GM13976 (cell line): ENCODE results near the gene TRAPPC2.

ENCODE experiments used
- DNase-seq: peaks from one replicate; pipeline ENCODE4 v3.0.0; 2012; ENCODE audit warnings: low spot score
- in situ Hi-C: fragments of 300-500 bp; cut with MboI; formaldehyde crosslinking; loops from one replicate; pipeline ENCODE4 v1.12.0; 2022; ENCODE audit warnings: low sequenced_read_pairs, mixed read lengths, inconsistent platforms; ENCODE audit not compliant: unreplicated experiment
- TF ChIP-seq, protein P1 (sequence below): IDR thresholded peaks from 2 replicates; pipeline ENCODE4 v1.5.1; 2012; ENCODE audit warnings: borderline replicate concordance, mild to moderate bottlenecking; ENCODE audit not compliant: insufficient read depth; ENCODE audit errors: extremely low read depth, missing control alignments, control extremely low read depth

Gene TRAPPC2

GRCh38 chrX:13734278-13735172 is at the start of gene TRAPPC2, which contains the start of gene OFD1:
TRAPPC2 (minus strand) TSS chrX:13734620; CDS start chrX:13719963, 14,657 bp downstream.
OFD1 (plus strand) TSS chrX:13734748; CDS start chrX:13735072, 324 bp downstream.
- TF ChIP-seq, protein P1, sequence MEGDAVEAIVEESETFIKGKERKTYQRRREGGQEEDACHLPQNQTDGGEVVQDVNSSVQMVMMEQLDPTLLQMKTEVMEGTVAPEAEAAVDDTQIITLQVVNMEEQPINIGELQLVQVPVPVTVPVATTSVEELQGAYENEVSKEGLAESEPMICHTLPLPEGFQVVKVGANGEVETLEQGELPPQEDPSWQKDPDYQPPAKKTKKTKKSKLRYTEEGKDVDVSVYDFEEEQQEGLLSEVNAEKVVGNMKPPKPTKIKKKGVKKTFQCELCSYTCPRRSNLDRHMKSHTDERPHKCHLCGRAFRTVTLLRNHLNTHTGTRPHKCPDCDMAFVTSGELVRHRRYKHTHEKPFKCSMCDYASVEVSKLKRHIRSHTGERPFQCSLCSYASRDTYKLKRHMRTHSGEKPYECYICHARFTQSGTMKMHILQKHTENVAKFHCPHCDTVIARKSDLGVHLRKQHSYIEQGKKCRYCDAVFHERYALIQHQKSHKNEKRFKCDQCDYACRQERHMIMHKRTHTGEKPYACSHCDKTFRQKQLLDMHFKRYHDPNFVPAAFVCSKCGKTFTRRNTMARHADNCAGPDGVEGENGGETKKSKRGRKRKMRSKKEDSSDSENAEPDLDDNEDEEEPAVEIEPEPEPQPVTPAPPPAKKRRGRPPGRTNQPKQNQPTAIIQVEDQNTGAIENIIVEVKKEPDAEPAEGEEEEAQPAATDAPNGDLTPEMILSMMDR, result no peak
- peak; percentile 93 for DNase-seq
- in situ Hi-C loops, result no loop called here

DNA sequence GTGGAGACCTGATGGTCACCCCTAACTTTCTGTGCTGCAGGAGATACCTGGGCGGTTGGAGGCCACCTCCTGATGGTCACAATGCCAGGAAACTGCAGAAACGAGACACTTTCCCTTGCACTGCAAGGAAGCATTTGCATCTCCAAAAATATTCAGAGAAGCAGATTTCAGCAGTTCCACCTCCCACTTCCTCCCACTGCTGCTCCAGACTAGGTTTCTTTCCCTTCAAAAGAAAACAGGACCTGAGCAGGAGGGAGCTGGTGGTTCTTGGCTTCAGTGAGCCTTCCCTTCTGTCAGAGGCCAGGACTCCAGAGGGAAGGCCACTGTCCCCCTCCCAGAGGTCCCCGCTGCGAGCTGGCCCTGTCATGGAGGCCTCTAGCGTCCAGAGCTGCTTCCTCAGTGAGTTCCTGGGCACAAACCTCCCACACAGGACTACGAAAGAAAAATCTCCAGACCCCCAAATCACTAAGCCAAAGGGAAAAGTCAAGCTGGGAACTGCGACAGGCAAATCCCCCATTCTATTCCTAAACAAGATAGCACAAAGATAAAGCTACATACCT is 46.5 kb upstream of the TRAPPC2 start:
- DNase-seq, result no peak
- in situ Hi-C loops, result no loop called here
- TF ChIP-seq, protein P1, result no peak

DNA sequence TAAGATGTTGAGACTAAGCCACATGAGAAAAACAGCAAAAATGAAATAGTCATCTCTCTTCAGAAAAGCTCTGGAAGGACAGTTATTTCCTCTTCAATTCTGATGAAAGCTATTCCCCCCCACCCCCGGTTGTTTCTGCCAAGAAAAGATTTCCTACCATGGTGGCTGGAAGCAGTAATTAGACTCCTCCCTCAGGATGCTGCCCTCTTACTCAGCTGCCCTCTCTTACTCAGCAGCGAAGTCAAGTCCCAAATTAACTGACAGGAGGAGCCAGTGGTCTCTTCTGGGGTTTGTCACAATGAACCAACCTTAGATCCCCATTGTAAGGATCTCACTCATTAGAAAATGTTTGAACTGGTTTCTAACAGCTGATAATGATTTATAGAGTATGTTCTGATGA is 44.5 kb upstream of the TRAPPC2 start:
- in situ Hi-C loops, result no loop called here
- TF ChIP-seq, protein P1, result no peak
- DNase-seq, result no peak

DNA sequence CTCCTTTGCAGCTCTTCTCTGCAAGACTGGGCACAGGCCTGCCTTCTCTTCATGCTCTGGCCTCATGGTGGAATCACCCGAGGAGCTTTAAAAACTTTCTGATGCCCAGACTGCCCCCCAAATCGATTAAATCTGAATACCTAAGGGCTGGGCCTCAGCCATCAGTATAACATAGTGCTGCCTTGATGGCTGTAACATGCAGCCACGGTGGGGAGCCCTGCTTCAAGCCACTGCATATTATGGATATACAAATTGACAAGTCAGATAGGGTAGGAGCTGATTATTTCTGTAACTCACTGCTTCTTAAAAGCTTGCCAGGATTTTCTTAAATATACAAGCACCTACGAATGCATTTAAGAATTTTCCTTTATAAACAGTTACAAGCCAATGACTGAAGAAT is 42.0 kb upstream of the TRAPPC2 start:
- in situ Hi-C loops, result no loop called here

GRCh38 chrX:13775837-13776236 is 41.4 kb upstream of the TRAPPC2 start:
- TF ChIP-seq, protein P1, result no peak
- no peak for DNase-seq
- in situ Hi-C loops, result no loop called here

More for the DNA sequence above, 42.0 kb upstream of the TRAPPC2 start:
- TF ChIP-seq, protein P1, result no peak
- DNase-seq, result no peak

DNA sequence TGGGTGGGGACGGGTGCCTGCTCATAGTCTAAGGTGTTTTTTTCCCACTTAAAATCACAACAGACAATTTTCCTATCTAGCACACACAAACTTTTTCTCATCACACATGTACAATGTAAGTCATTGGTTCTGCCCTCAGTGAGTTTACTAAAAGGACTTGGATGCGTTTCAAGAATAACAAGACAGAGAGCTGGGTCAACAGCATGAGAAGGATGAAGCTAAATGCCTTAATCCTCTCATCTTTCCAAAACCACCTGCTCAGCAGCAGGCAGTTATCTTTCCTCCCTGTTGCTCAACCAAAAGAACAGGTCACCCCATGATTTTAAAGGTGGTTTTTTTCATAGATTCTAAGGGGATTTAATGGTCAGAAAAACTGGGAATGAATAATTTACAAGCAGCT is 40.3 kb upstream of the TRAPPC2 start:
- DNase-seq, result no peak
- TF ChIP-seq, protein P1, result no peak
- in situ Hi-C loops, result no loop called here
